ENCODE data around the gene BAHCC1. TPM values are rescaled to one million over a fixed set of nuclear protein-coding genes. Genes with fewer than 3 reads are reported as not detected.

BAHCC1 gene
- total and polyA plus RNA-seq, 9 of the 15 experiments (the other 6 are each of a cell fraction or from before 2014, with no cell fraction given), result 0.14 to 26.9 (median 5.0) TPM

GRCh38 chr17:81354954-81355347 is 40.3 kb upstream of the BAHCC1 start (continued):
- no peak for TF ChIP-seq CREB3L1 (IDR thresholded peaks at IDR 0.05; ENCODE audit: borderline replicate concordance, low read depth)
- TF ChIP-seq SNAPC5 (CRISPR knock-in tag; IDR thresholded peaks at IDR 0.05), result no peak
- no peak for TF ChIP-seq TFE3 (CRISPR knock-in tag; IDR thresholded peaks at IDR 0.05)
- TF ChIP-seq SP2 (IDR thresholded peaks at IDR 0.05; ENCODE audit: extremely low read depth, low read depth, low read length, poor library complexity, severe bottlenecking), result no peak
- no peak for TF ChIP-seq CGGBP1 (CRISPR knock-in tag; IDR thresholded peaks at IDR 0.05)
- no peak for TF ChIP-seq ARNT (IDR thresholded peaks at IDR 0.05)
- peak; percentile 97 for TF ChIP-seq JUND (IDR thresholded peaks at IDR 0.05; ENCODE audit: borderline replicate concordance, low read depth, low read length)
- peak; percentile 95; the same call in 2 of the 3 replicates for TF ChIP-seq JUND (tag; IDR thresholded peaks at IDR 0.05; ENCODE audit: borderline replicate concordance, low read depth, low read length)
- TF ChIP-seq NFE2 (IDR thresholded peaks at IDR 0.05; ENCODE audit: low read depth), result no peak
- TF ChIP-seq RUNX1 (IDR thresholded peaks at IDR 0.05; ENCODE audit: low read depth), result no peak
- no peak for TF ChIP-seq ZNF24 (IDR thresholded peaks at IDR 0.05)
- TF ChIP-seq HMG20A (CRISPR knock-in tag; conservative IDR thresholded peaks at IDR 0.05), result no peak
- TF ChIP-seq ELK3 (CRISPR knock-in tag; IDR thresholded peaks at IDR 0.05), result no peak
- peak; percentile 36; the same call in 1 of the 2 replicates for TF ChIP-seq CXXC5 (CRISPR knock-in tag; IDR thresholded peaks at IDR 0.05)
- TF ChIP-seq TBL1XR1 (IDR thresholded peaks at IDR 0.05; ENCODE audit: low read length in 2 of 2), result no peak
- TF ChIP-seq ARID1B (IDR thresholded peaks at IDR 0.05), result peak; percentile 50; the same call in 1 of the 2 replicates
- 0 out of 4 replicates have a peak, but pooled peaks of 1 of the 2 experiments have one; percentile 18 for TF ChIP-seq RCOR1 (IDR thresholded peaks at IDR 0.05; ENCODE audit: borderline replicate concordance in 1 of 2, low read depth in 2 of 2, low read length in 2 of 2)
- no peak for TF ChIP-seq CTCF (IDR thresholded peaks at IDR 0.05 in 2 of 3, conservative IDR thresholded peaks at IDR 0.05 in 1 of 3; ENCODE audit: insufficient read depth in 2 of 3, low read depth in 1 of 3, low read length in 3 of 3)
- peak; percentile 30; the same call in 1 of the 2 replicates for TF ChIP-seq ETV5 (CRISPR knock-in tag; IDR thresholded peaks at IDR 0.05; ENCODE audit: low read depth)
- TF ChIP-seq E4F1 (CRISPR knock-in tag; IDR thresholded peaks at IDR 0.05; ENCODE audit: borderline replicate concordance), result no peak
